ENCODE data around the gene ALOX12B.
A peak's percentile ranks its signal among the peaks of the same experiment; 100 is the strongest.

ALOX12B gene

DNA sequence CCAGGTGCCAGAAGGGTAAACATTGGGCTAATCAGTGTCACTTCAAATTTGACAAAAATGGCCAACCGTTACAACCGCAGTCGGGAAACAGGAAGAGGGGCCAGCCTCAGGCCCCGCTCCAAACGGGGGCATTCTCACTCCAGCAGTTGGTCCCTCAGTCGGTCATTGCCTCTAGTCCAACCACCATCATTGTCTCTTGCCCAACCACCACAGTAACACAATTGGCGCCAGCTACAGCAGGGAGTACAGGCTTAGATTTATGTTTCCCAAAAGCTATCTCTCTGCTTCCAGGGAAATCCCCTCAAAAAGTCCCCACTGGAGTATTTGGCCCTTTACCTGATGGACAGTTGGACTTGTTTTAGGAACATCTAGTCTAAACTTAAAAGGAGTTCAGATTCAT is 28.4 kb downstream of the ALOX12B start:
- H3K4me1 ChIP-seq, result no peaks in the 10 kb centered on the region
- no peak for DNase-seq
- TF ChIP-seq CTCF (IDR thresholded peaks at IDR 0.05; ENCODE audit: low read depth, low read length), result no peak
- H3K9me3 ChIP-seq, result no peaks in the 10 kb centered on the region
- H3K27me3 ChIP-seq, result peaks cover 37% of the 10 kb centered on the region
- no peaks in the 10 kb centered on the region for H3K36me3 ChIP-seq
- H3K4me3 ChIP-seq (ENCODE audit: low read depth, low read length), result no peak overlapping the region

DNA sequence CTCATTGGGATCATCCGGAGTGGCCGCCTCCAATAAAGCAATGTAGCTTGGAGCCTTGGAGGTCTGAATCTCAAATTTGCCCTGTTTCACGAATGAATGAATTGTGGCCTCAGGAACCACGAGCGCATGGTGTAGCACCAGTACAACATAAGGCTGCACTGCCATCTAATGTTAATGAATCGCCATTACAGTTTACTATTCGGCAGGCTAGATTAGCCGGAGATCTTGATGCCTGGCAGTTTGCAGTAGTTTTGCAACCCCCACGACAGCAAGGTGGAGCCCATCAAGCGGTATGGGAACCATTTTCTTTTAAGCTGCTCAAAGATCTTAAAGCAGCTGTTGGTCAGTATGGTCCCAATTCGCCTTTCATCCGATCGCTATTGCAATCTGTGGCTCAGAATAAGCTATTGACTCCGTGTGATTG is 29.8 kb downstream of the ALOX12B start:
- DNase-seq, result peak; percentile 40
- peak; percentile 68 for TF ChIP-seq CTCF (IDR thresholded peaks at IDR 0.05; ENCODE audit: low read depth, low read length)
- H3K9me3 ChIP-seq, result no peaks in the 10 kb centered on the region
- H3K4me3 ChIP-seq (ENCODE audit: low read depth, low read length), result no peak overlapping the region
- H3K36me3 ChIP-seq, result no peaks in the 10 kb centered on the region
- peaks cover 27% of the 10 kb centered on the region for H3K27me3 ChIP-seq
- no peaks in the 10 kb centered on the region for H3K4me1 ChIP-seq

DNA sequence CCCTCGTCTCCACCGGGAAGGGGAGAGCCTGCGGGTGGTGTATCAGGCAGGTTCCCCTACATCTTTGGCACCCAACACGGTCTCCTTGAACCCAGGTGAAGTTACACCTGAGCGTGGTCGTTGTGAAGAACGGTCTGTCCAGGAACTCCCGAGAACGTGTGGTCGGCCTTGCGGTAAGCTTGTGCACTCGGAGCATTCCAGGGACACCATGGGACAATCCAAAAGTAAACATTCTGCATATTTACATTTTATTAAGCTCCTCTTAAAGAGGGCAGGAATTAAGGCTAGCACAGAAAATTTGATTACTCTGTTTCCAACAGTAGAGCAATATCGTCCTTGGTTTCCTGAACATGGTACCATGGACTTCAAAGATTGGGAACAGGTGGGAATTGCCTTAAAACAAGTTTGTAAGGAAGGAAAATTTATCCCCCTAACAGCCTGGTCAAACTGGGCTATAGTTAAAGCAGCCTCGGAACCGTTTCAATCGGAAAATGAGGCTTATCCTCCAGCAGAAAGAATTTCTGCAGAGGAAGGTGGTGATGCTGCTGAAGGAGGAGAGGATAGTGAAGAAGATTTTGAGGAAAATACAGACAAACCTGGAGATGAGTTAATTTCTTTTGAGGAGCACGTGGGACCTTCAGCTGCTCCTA is 30.4 kb downstream of the ALOX12B start:
- TF ChIP-seq CTCF (IDR thresholded peaks at IDR 0.05; ENCODE audit: low read depth, low read length), result no peak
- Histone ChIP-seq H3K4me3 (ENCODE audit: low read depth, low read length) (no peak overlapping the region), H3K4me1 (no peaks in the 10 kb centered on the region), H3K36me3 (no peaks in the 10 kb centered on the region), H3K9me3 (no peaks in the 10 kb centered on the region), H3K27me3 (peaks cover 21% of the 10 kb centered on the region)
- no peak for DNase-seq

DNA sequence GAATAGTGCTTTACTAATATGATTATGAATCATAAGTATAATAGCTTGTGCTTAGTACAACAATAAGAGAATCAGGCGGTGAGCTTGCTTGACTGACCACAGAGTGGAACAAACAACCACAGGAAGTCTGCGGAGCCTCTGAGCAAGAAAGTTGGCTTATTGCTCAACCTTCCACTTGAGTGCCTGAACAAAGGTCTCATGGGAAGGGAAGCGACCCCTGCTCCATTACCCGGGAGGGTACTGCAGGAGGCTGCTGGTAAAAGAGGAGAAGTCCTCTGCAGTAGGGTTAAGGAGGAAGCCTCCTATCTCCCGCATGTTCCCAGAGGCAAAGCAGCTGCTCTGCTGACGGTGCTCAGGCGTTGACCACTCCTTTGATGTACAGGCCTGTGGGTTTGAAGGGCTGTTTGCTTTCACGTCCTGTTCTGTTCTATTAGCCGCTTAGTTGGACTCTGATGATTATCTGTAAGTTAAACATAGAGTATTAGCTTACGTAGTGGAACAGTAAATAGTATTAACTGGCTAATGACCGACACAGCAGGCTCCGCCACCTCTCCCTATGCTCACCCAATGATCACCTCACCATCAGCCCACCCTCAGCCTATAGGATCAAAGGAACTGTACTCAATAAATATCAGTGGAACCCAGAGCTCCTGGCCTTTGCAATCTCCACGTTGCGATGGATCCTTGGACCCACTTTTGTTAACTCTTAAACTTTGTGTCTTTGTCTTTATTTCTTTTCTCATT is 31.1 kb downstream of the ALOX12B start:
- H3K4me3 ChIP-seq (ENCODE audit: low read depth, low read length), result no peak overlapping the region
- no peak for DNase-seq
- H3K9me3 ChIP-seq, result no peaks in the 10 kb centered on the region
- no peaks in the 10 kb centered on the region for H3K4me1 ChIP-seq
- no peaks in the 10 kb centered on the region for H3K36me3 ChIP-seq
- H3K27me3 ChIP-seq, result peaks cover 16% of the 10 kb centered on the region
- no peak for TF ChIP-seq CTCF (IDR thresholded peaks at IDR 0.05; ENCODE audit: low read depth, low read length)

- no peaks in the 10 kb centered on the region for H3K9me3 ChIP-seq
- H3K27me3 ChIP-seq, result peaks cover 10% of the 10 kb centered on the region
- TF ChIP-seq CTCF (IDR thresholded peaks at IDR 0.05; ENCODE audit: low read depth, low read length), result no peak
- no peak overlapping the region for H3K4me3 ChIP-seq (ENCODE audit: low read depth, low read length)
- no peaks in the 10 kb centered on the region for H3K36me3 ChIP-seq
- DNase-seq, result no peak
- no peaks in the 10 kb centered on the region for H3K4me1 ChIP-seq
Measured at GRCh38 chr17:8055851-8056231, 31.7 kb downstream of the ALOX12B start.

DNA sequence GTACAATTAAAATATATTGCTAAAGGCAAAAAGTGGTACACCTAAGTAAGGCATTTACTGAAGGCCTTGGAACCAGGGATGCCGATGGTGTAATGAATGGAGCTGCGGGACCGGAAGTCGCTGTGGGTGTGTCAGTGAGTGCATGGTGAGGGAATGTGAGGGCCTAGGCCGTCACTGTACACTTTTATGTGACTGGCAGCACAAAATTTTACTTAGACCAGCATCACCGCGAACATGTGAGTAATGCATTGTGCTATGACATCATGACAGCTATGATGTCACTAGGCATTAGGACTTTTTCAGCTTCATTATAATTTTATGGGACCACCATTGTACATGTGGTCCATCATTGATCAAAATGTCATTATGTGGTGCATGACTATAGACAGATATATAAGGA is 33.9 kb downstream of the ALOX12B start:
- no peaks in the 10 kb centered on the region for H3K27me3 ChIP-seq
- no peak overlapping the region for H3K4me3 ChIP-seq (ENCODE audit: low read depth, low read length)
- TF ChIP-seq CTCF (IDR thresholded peaks at IDR 0.05; ENCODE audit: low read depth, low read length), result no peak
- H3K9me3 ChIP-seq, result no peaks in the 10 kb centered on the region
- H3K4me1 ChIP-seq, result no peaks in the 10 kb centered on the region
- DNase-seq, result no peak
- no peaks in the 10 kb centered on the region for H3K36me3 ChIP-seq
